Right lobe of liver (tissue), 6 donors: ENCODE measurements around the gene CSNK1G3. TPM values are rescaled to one million over a fixed set of nuclear protein-coding genes. Genes with fewer than 3 reads are reported as not detected.
"Not testable (repeated sequence)": the region's sequence is repeated elsewhere in the genome, so short reads cannot be mapped to it uniquely, and the experiment has no call there.

Source experiments
- ATAC-seq, 4 donors: fragments of 200-7000 bp; cut with Tn5 transposase; one replicate each; pipeline ENCODE4 v1.9.1; 2020; ENCODE audit warnings: mild to moderate bottlenecking in 4 of 4, moderate library complexity in 4 of 4
- DNase-seq, 3 donors: peaks; one replicate each; pipeline ENCODE4 v3.0.0-alpha.2; 2020
- H3K27ac ChIP-seq, 3 donors: fragments of 200-600 bp; one replicate each; pipeline ENCODE4 v1.8.0; 2022
- H3K27me3 ChIP-seq, 2 donors: fragments of 200-600 bp; one replicate each; pipeline ENCODE4 v1.8.0; 2022
- H3K36me3 ChIP-seq, 4 donors: fragments of 200-600 bp; sonication (generic) in 1 of 4; one replicate each; pipeline versions ENCODE4 v1.5.1 to v1.8.0; 2017 to 2022; ENCODE audit warnings: control low read depth in 1 of 4
- H3K4me1 ChIP-seq, 4 donors: fragments of 200-600 bp; sonication (generic) in 1 of 4; one replicate each; pipeline versions ENCODE4 v1.5.1 to v1.8.0; 2017 to 2022; ENCODE audit warnings: control low read depth in 1 of 4
- H3K4me3 ChIP-seq, 3 donors: fragments of 200-600 bp; one replicate each; pipeline ENCODE4 v1.8.0; 2022
- H3K9me3 ChIP-seq, 4 donors: fragments of 200-600 bp; sonication (generic) in 1 of 4; one replicate each; pipeline versions ENCODE4 v1.5.1 to v1.8.0; 2017 to 2022; ENCODE audit warnings: control low read depth in 1 of 4
- CTCF ChIP-seq, 4 donors: fragments of 200-600 bp in 3 of 4; fragments of 450-650 bp in 1 of 4; IDR thresholded peaks; one replicate each; pipeline versions ENCODE4 v1.5.1 to v1.8.0; 2016 to 2022; ENCODE audit warnings: antibody characterized with exemption in 4 of 4, mild to moderate bottlenecking in 2 of 4
- POLR2A ChIP-seq: fragments of 450-650 bp; IDR thresholded peaks from one replicate; pipeline ENCODE4 v1.6.1; 2017; ENCODE audit warnings: antibody characterized with exemption, mild to moderate bottlenecking
- WGBS: methylation state at CpG from one replicate; pipeline ENCODE4 v1.1.6; 2018; ENCODE audit warnings: low coverage, low lambda C conversion rate; ENCODE audit not compliant: insufficient coverage; ENCODE audit errors: missing lambda C conversion rate; 5-methylcytosine and 5-hydroxymethylcytosine counted together
- intact Hi-C, 2 donors: fragments of 100-400 bp; cut with DNase I; formaldehyde crosslinking; loops; one replicate each; pipeline versions ENCODE4 v1.11.2 to v1.14.1; 2022
- long read RNA-seq: library from polyadenylated mRNA; unstranded; transcript quantifications from one replicate; pipeline ENCODE4 v2.0.0, GENCODE V29; 2019
- total RNA-seq, 6 experiments: library from RNA; depleted of rRNA in 2 of 6; stranded (reverse); fragments of >200 nt in 2 of 6; fragmentation: NEBNext Ultra II Directional in 3 of 6; extraction: Animal tissue kit (Norgen Biotek cat#: 25700) in 3 of 6; gene quantifications; one replicate each; pipeline versions ENCODE4 v1.1.0 to v1.2.4, GENCODE V29; 2016 to 2023
- donor health status: DM: no; HTN: yes; CAD: no.
- donor health status: DM: no; HTN: no; CAD: no.
- donor health status: DM: no; HTN: no; CAD: no.
- donor health status: DM: no; HTN: yes; CAD: no.
- donor health status: DM: no; HTN: yes; CAD: no.

Gene CSNK1G3
- 10 to 100 TPM; 17.4 to 25.6 (median 19.6) TPM for total RNA-seq
- long read RNA-seq, partial matches to known transcripts, result 1 of 6 reads
- long read RNA-seq, other reads (novel, unspliced or antisense), result 2 of 6 reads

GRCh38 chr5:123511648-123512605 is at the start of gene CSNK1G3:
Gene CSNK1G3, plus strand, starts transcription at chr5:123512177. Its CDS starts 33,487 bp downstream, at chr5:123545664.
- TF ChIP-seq POLR2A, result peak; percentile 92
- no peak for TF ChIP-seq CTCF (IDR thresholded peaks at IDR 0.05)
- ATAC-seq (peak; percentile 93 to 97 (median 94)), DNase-seq (peak; percentile 96 to 98 (median 97))
- Histone ChIP-seq H3K4me1 (peaks cover 0 to 15% (median 6%) of the 10 kb centered on the region in 4 donors), H3K27ac (peak within 1 kb of the TSS; percentile 86 to 95 (median 89)), H3K4me3 (peak within 1 kb of the TSS; percentile 62 to 73 (median 69)), H3K36me3 (no peaks in the 10 kb centered on the region), H3K27me3 (no peaks in the 10 kb centered on the region), H3K9me3 (no peaks in the 10 kb centered on the region)
- 1% methylated on average over 31 of the region's 82 CpGs for WGBS
- intact Hi-C loops, result no loop called here

GRCh38 chr5:123466839-123467238 is 45.1 kb upstream of the CSNK1G3 start:
- H3K9me3 ChIP-seq, ATAC-seq, intact Hi-C loops, H3K4me1 ChIP-seq, H3K27ac ChIP-seq, H3K4me3 ChIP-seq, DNase-seq, H3K36me3 ChIP-seq, H3K27me3 ChIP-seq: not testable (repeated sequence)
- 83% methylated on average over 1 of the region's 1 CpG for WGBS

- intact Hi-C loops, result no loop called here
- TF ChIP-seq POLR2A (no peak), CTCF (IDR thresholded peaks at IDR 0.05) (no peak)
- no peaks in the 10 kb centered on the region for H3K9me3 ChIP-seq
- DNase-seq (no peak), ATAC-seq (no peak)
- WGBS, result 71% methylated on average over 2 of the region's 3 CpGs
- H3K27me3 ChIP-seq, result no peaks in the 10 kb centered on the region
- no peak overlapping the region for H3K27ac ChIP-seq
- H3K36me3 ChIP-seq, result no peaks in the 10 kb centered on the region
- H3K4me1 ChIP-seq, result no peaks in the 10 kb centered on the region
- H3K4me3 ChIP-seq, result no peak overlapping the region
These were observed 40.6 kb upstream of the CSNK1G3 start for GRCh38 chr5:123471385-123471784.

- TF ChIP-seq POLR2A (no peak), CTCF (IDR thresholded peaks at IDR 0.05) (no peak)
- 79% methylated on average over 8 of the region's 8 CpGs for WGBS
- no peak overlapping the region for H3K4me3 ChIP-seq
- no peaks in the 10 kb centered on the region for H3K27me3 ChIP-seq
- H3K36me3 ChIP-seq, result no peaks in the 10 kb centered on the region
- no peaks in the 10 kb centered on the region for H3K9me3 ChIP-seq
- ATAC-seq, result no peak
- no peak overlapping the region for H3K27ac ChIP-seq
- H3K4me1 ChIP-seq, result no peaks in the 10 kb centered on the region
- DNase-seq, result no peak
- intact Hi-C loops, result no loop called here
These were observed 39.6 kb upstream of the CSNK1G3 start for GRCh38 chr5:123472150-123472924.
